ENCODE data around the gene GJB4.
"Not testable (repeated sequence)": the region's sequence is repeated elsewhere in the genome, so short reads cannot be mapped to it uniquely, and the experiment has no call there.

The GJB4 gene

GRCh38 chr1:34721646-34722355 is 37.7 kb upstream of the GJB4 start:
- Histone ChIP-seq H3K9ac (ENCODE audit: low read length) (no peak overlapping the region), H4K8ac (ENCODE audit: low read length) (no peak overlapping the region), H3K18ac (ENCODE audit: low read depth in 1 of 2, low read length in 2 of 2) (no peak overlapping the region), H2BK15ac (ENCODE audit: low read depth, poor library complexity, severe bottlenecking) (no peak overlapping the region), H3K4me3 (ENCODE audit: insufficient read depth in 1 of 2, low read depth in 1 of 2, low read length in 2 of 2) (no peak overlapping the region), H3K4me2 (ENCODE audit: low read length, poor library complexity, severe bottlenecking) (no peak overlapping the region), H2AFZ (ENCODE audit: low read depth, low read length) (no peak overlapping the region), H2BK12ac (ENCODE audit: low read length in 2 of 2) (no peak overlapping the region), H3K27me3 (ENCODE audit: control insufficient read depth in 1 of 2, insufficient read depth in 1 of 2, low read length in 2 of 2) (peaks cover 0 to 67% of the 10 kb centered on the region in 2 experiments), H2BK5ac (ENCODE audit: low read depth, low read length, poor library complexity, severe bottlenecking) (no peak overlapping the region), H3K9me3 (ENCODE audit: control insufficient read depth, low read length) (peaks cover 3% of the 10 kb centered on the region), H3K4me1 (ENCODE audit: control insufficient read depth, insufficient read depth, low read depth, low read length) (no peaks in the 10 kb centered on the region), H2AK5ac (ENCODE audit: low read length, severe bottlenecking) (no peak overlapping the region), H3K4ac (ENCODE audit: low read depth in 1 of 2, low read length in 2 of 2) (no peak overlapping the region), H2BK120ac (ENCODE audit: low read depth, low read length) (no peak overlapping the region), H3K79me1 (replicated peaks; ENCODE audit: low read length, poor library complexity, severe bottlenecking) (no peaks in the 10 kb centered on the region), H3K14ac (ENCODE audit: low read length in 2 of 2) (no peak overlapping the region), H3K23ac (ENCODE audit: low read length in 2 of 2) (peak overlapping the region in 1 of 2 experiments; percentile 63), H3K36me3 (ENCODE audit: control insufficient read depth in 1 of 2, insufficient read depth in 2 of 2, low read depth in 1 of 2, low read length in 2 of 2) (no peaks in the 10 kb centered on the region), H4K91ac (ENCODE audit: low read length) (no peak overlapping the region), H3K27ac (ENCODE audit: low read length, poor library complexity, severe bottlenecking) (no peak overlapping the region)
- DNase-seq = no peak
- WGBS = 84% methylated on average over 5 of the region's 6 CpGs

DNA sequence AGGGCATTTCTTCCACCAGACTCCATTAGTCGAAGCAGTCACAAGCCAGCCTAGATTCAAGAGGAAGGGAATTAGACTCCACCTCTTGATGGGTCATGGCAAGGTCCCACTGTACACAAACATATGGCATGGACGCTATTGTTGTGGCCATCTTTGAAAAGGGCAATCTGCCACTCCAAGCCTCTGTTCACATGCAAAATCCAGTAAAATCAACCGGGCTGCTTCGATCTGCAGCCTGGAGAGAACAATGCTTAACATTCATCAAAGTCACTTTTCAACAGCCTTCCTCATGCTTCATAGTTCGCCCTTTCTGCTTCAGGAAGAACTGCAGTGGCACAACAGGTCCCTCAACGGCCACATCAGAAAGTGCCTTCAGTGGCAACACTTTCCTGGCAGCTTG is 32.7 kb upstream of the GJB4 start:
- 65% methylated on average over 6 of the region's 6 CpGs for WGBS
- H3K4me1 ChIP-seq (ENCODE audit: control insufficient read depth, insufficient read depth, low read depth, low read length) = no peaks in the 10 kb centered on the region
- no peak overlapping the region for H2BK12ac ChIP-seq (ENCODE audit: low read length in 2 of 2)

DNA sequence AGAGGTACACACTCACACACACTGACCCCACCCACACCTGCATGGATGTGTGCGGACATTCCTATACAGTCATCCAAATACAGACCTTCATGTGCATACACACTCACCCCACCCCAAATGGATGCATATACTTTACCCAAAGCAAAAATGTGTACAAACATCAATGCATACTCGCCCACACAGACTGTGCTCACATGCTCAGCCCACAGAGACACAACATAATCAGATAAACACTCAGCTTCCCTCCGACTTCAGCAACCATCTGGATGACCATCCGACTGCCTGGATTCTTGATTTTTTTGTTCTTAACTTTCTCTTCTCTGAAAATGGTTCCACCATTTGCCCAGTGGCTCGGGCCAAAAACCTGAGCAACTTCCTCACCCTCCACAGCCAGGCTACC is 29.1 kb upstream of the GJB4 start:
- Histone ChIP-seq H2BK120ac (ENCODE audit: low read depth, low read length) (no peak overlapping the region), H2BK5ac (ENCODE audit: low read depth, low read length, poor library complexity, severe bottlenecking) (no peak overlapping the region), H3K18ac (ENCODE audit: low read depth in 1 of 2, low read length in 2 of 2) (no peak overlapping the region), H3K4ac (ENCODE audit: low read depth in 1 of 2, low read length in 2 of 2) (no peak overlapping the region), H3K14ac (ENCODE audit: low read length in 2 of 2) (no peak overlapping the region), H3K79me1 (replicated peaks; ENCODE audit: low read length, poor library complexity, severe bottlenecking) (no peaks in the 10 kb centered on the region), H3K9me3 (ENCODE audit: control insufficient read depth, low read length) (no peaks in the 10 kb centered on the region), H2AFZ (ENCODE audit: low read depth, low read length) (no peak overlapping the region), H3K4me3 (ENCODE audit: insufficient read depth in 1 of 2, low read depth in 1 of 2, low read length in 2 of 2) (no peak overlapping the region), H3K4me1 (ENCODE audit: control insufficient read depth, insufficient read depth, low read depth, low read length) (no peaks in the 10 kb centered on the region), H2BK15ac (ENCODE audit: low read depth, poor library complexity, severe bottlenecking) (no peak overlapping the region), H4K8ac (ENCODE audit: low read length) (no peak overlapping the region), H2AK5ac (ENCODE audit: low read length, severe bottlenecking) (no peak overlapping the region), H4K91ac (ENCODE audit: low read length) (no peak overlapping the region), H3K23ac (ENCODE audit: low read length in 2 of 2) (no peak overlapping the region), H3K27ac (ENCODE audit: low read length, poor library complexity, severe bottlenecking) (no peak overlapping the region), H3K4me2 (ENCODE audit: low read length, poor library complexity, severe bottlenecking) (no peak overlapping the region), H3K36me3 (ENCODE audit: control insufficient read depth in 1 of 2, insufficient read depth in 2 of 2, low read depth in 1 of 2, low read length in 2 of 2) (no peaks in the 10 kb centered on the region), H3K27me3 (ENCODE audit: control insufficient read depth in 1 of 2, insufficient read depth in 1 of 2, low read length in 2 of 2) (peaks cover 0 to 66% of the 10 kb centered on the region in 2 experiments), H3K9ac (ENCODE audit: low read length) (no peak overlapping the region), H2BK12ac (ENCODE audit: low read length in 2 of 2) (no peak overlapping the region)
- no peak for DNase-seq
- WGBS = 75% methylated on average over 5 of the region's 5 CpGs

More for the DNA sequence above, 32.7 kb upstream of the GJB4 start:
- DNase-seq = no peak
- Histone ChIP-seq H3K36me3 (ENCODE audit: control insufficient read depth in 1 of 2, insufficient read depth in 2 of 2, low read depth in 1 of 2, low read length in 2 of 2) (no peaks in the 10 kb centered on the region), H3K9ac (ENCODE audit: low read length) (no peak overlapping the region), H3K23ac (ENCODE audit: low read length in 2 of 2) (no peak overlapping the region), H2AFZ (ENCODE audit: low read depth, low read length) (no peak overlapping the region), H2AK5ac (ENCODE audit: low read length, severe bottlenecking) (no peak overlapping the region), H3K14ac (ENCODE audit: low read length in 2 of 2) (no peak overlapping the region), H3K4me2 (ENCODE audit: low read length, poor library complexity, severe bottlenecking) (no peak overlapping the region), H3K27ac (ENCODE audit: low read length, poor library complexity, severe bottlenecking) (no peak overlapping the region), H3K4me3 (ENCODE audit: insufficient read depth in 1 of 2, low read depth in 1 of 2, low read length in 2 of 2) (no peak overlapping the region), H3K79me1 (replicated peaks; ENCODE audit: low read length, poor library complexity, severe bottlenecking) (no peaks in the 10 kb centered on the region), H2BK15ac (ENCODE audit: low read depth, poor library complexity, severe bottlenecking) (no peak overlapping the region), H4K8ac (ENCODE audit: low read length) (no peak overlapping the region), H4K91ac (ENCODE audit: low read length) (no peak overlapping the region), H2BK5ac (ENCODE audit: low read depth, low read length, poor library complexity, severe bottlenecking) (no peak overlapping the region), H2BK120ac (ENCODE audit: low read depth, low read length) (no peak overlapping the region), H3K9me3 (ENCODE audit: control insufficient read depth, low read length) (no peaks in the 10 kb centered on the region), H3K18ac (ENCODE audit: low read depth in 1 of 2, low read length in 2 of 2) (no peak overlapping the region), H3K27me3 (ENCODE audit: control insufficient read depth in 1 of 2, insufficient read depth in 1 of 2, low read length in 2 of 2) (peaks cover 0 to 79% of the 10 kb centered on the region in 2 experiments), H3K4ac (ENCODE audit: low read depth in 1 of 2, low read length in 2 of 2) (no peak overlapping the region)

GRCh38 chr1:34732831-34733230 is 26.7 kb upstream of the GJB4 start:
- not testable (repeated sequence) for H3K18ac ChIP-seq (ENCODE audit: low read depth in 1 of 2, low read length in 2 of 2); H3K9me3 ChIP-seq (ENCODE audit: control insufficient read depth, low read length)

More at GRCh38 chr1:34732831-34733230, 26.7 kb upstream of the GJB4 start:
- H3K4me2 ChIP-seq (ENCODE audit: low read length, poor library complexity, severe bottlenecking); H3K27ac ChIP-seq (ENCODE audit: low read length, poor library complexity, severe bottlenecking); DNase-seq; H3K4me3 ChIP-seq (ENCODE audit: insufficient read depth in 1 of 2, low read depth in 1 of 2, low read length in 2 of 2); H3K4ac ChIP-seq (ENCODE audit: low read depth in 1 of 2, low read length in 2 of 2); H3K4me1 ChIP-seq (ENCODE audit: control insufficient read depth, insufficient read depth, low read depth, low read length); H2AK5ac ChIP-seq (ENCODE audit: low read length, severe bottlenecking); H4K91ac ChIP-seq (ENCODE audit: low read length); H3K9ac ChIP-seq (ENCODE audit: low read length); H3K36me3 ChIP-seq (ENCODE audit: control insufficient read depth in 1 of 2, insufficient read depth in 2 of 2, low read depth in 1 of 2, low read length in 2 of 2); H2AFZ ChIP-seq (ENCODE audit: low read depth, low read length); H3K79me1 ChIP-seq (replicated peaks; ENCODE audit: low read length, poor library complexity, severe bottlenecking); H2BK12ac ChIP-seq (ENCODE audit: low read length in 2 of 2); H3K14ac ChIP-seq (ENCODE audit: low read length in 2 of 2); H2BK120ac ChIP-seq (ENCODE audit: low read depth, low read length); H2BK5ac ChIP-seq (ENCODE audit: low read depth, low read length, poor library complexity, severe bottlenecking); H4K8ac ChIP-seq (ENCODE audit: low read length); H3K23ac ChIP-seq (ENCODE audit: low read length in 2 of 2); H2BK15ac ChIP-seq (ENCODE audit: low read depth, poor library complexity, severe bottlenecking): not testable (repeated sequence)
- H3K27me3 ChIP-seq (ENCODE audit: control insufficient read depth in 1 of 2, insufficient read depth in 1 of 2, low read length in 2 of 2) = peaks cover 0 to 60% of the 10 kb centered on the region in 2 experiments
- 67% methylated on average over 7 of the region's 7 CpGs for WGBS
